Astrocyte (in vitro differentiated cells and primary cell): ENCODE data around the gene BEND5. TPM values are rescaled to one million over a fixed set of nuclear protein-coding genes. Genes with fewer than 3 reads are reported as not detected.

Experiments used
- DNase-seq: peaks from one replicate; pipeline ENCODE4 v3.0.0-alpha.2; 2010; ENCODE audit warnings: low read depth
- FAIRE-seq: peaks from 2 replicates; lab custom pipeline; 2011; peaks lifted over from hg19 to GRCh38; lab: Jason Lieb, UNC
- H2AFZ ChIP-seq: 2 replicates; pipeline ENCODE4 v1.6.0; 2012; ENCODE audit warnings: low read depth, low read length, inconsistent platforms
- H3K27ac ChIP-seq: 2 replicates; pipeline ENCODE4 v1.5.1; 2011; ENCODE audit warnings: low read depth, low read length, inconsistent platforms
- H3K27me3 ChIP-seq: 2 replicates; pipeline ENCODE4 v1.6.0; 2011; ENCODE audit warnings: low read length, inconsistent platforms; ENCODE audit not compliant: insufficient read depth
- H3K36me3 ChIP-seq: 2 replicates; pipeline ENCODE4 v1.5.1; 2011; ENCODE audit warnings: low read length, inconsistent platforms; ENCODE audit not compliant: insufficient read depth
- H3K4me1 ChIP-seq: 2 replicates; pipeline ENCODE4 v1.5.1; 2011; ENCODE audit warnings: low read length, inconsistent platforms; ENCODE audit not compliant: insufficient read depth
- H3K4me2 ChIP-seq: 2 replicates; pipeline ENCODE4 v1.6.0; 2012; ENCODE audit warnings: low read length, inconsistent platforms
- H3K4me3 ChIP-seq: 2 replicates; pipeline ENCODE4 v1.5.1; 2011; ENCODE audit warnings: low read depth, mild to moderate bottlenecking, low read length, inconsistent platforms; ENCODE audit not compliant: insufficient read depth
- H3K79me2 ChIP-seq: 2 replicates; pipeline ENCODE4 v1.6.0; 2012; ENCODE audit warnings: mild to moderate bottlenecking, low read length, inconsistent platforms; ENCODE audit not compliant: insufficient read depth
- H3K9ac ChIP-seq: 2 replicates; pipeline ENCODE4 v1.6.0; 2012; ENCODE audit warnings: mild to moderate bottlenecking, low read length, inconsistent platforms
- H3K9me3 ChIP-seq: 2 replicates; pipeline ENCODE4 v1.5.1; 2012; ENCODE audit warnings: low read depth, mild to moderate bottlenecking, low read length, inconsistent platforms; ENCODE audit not compliant: insufficient read depth
- H4K20me1 ChIP-seq: 2 replicates; pipeline ENCODE4 v1.6.0; 2012; ENCODE audit warnings: low read length, inconsistent platforms; ENCODE audit not compliant: insufficient read depth
- H3K27ac Mint-ChIP-seq: one replicate; pipeline ENCODE4 v1.8.0; 2021; ENCODE audit warnings: mild to moderate bottlenecking, mixed read lengths; ENCODE audit not compliant: unreplicated experiment
- H3K27me3 Mint-ChIP-seq: one replicate; pipeline ENCODE4 v1.8.0; 2021; ENCODE audit warnings: low read depth, mixed read lengths; ENCODE audit not compliant: unreplicated experiment
- H3K36me3 Mint-ChIP-seq: one replicate; pipeline ENCODE4 v1.8.0; 2021; ENCODE audit warnings: low read depth, mixed read lengths; ENCODE audit not compliant: unreplicated experiment
- H3K4me1 Mint-ChIP-seq: one replicate; pipeline ENCODE4 v1.8.0; 2021; ENCODE audit warnings: low read depth, mixed read lengths; ENCODE audit not compliant: unreplicated experiment
- H3K4me3 Mint-ChIP-seq: one replicate; pipeline ENCODE4 v1.8.0; 2021; ENCODE audit warnings: mild to moderate bottlenecking, moderate library complexity, mixed read lengths; ENCODE audit not compliant: unreplicated experiment
- H3K9me3 Mint-ChIP-seq: one replicate; pipeline ENCODE4 v1.8.0; 2021; ENCODE audit warnings: mild to moderate bottlenecking, mixed read lengths; ENCODE audit not compliant: unreplicated experiment
- EZH2 ChIP-seq: IDR thresholded peaks from 2 replicates; pipeline ENCODE4 v1.6.1; 2012; ENCODE audit warnings: mild to moderate bottlenecking, low read length, inconsistent platforms; ENCODE audit not compliant: insufficient read depth
- total RNA-seq: library from RNA; stranded (reverse); gene quantifications from 2 replicates; pipeline ENCODE4 v1.2.1, GENCODE V29; 2021
- TF ChIP-seq, protein P1 (sequence below): IDR thresholded peaks from 2 replicates; pipeline ENCODE4 v1.5.1; 2011; ENCODE audit warnings: low read depth, mild to moderate bottlenecking, inconsistent platforms, low read length, moderate library complexity; ENCODE audit not compliant: insufficient read depth

BEND5 gene
- total RNA-seq, 1 donor from 2014 or later, result 1.4 TPM

DNA sequence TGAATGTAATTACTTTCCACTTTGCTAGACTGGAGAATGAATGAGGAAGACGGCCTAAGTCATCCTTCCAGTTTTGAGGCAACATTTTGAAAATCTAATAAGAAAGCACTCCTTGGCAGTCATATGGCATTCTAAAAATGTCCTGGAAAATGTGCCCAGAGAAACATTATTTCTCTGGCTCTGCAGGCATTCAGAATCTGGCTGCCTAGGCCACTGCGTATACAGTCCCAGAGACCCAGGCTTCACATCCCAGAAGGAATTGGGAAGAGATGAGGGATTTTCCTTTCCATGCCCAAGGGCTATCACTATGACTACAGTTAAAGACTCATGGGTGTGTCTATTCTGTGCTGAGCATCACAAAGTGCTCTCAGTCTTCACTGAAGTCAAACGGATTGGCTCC, 92.9 kb downstream of the BEND5 start:
- Histone ChIP-seq H3K4me3 (no peak overlapping the region), H3K9me3 (no peaks in the 10 kb centered on the region), H3K27ac (no peak overlapping the region), H3K79me2 (no peaks in the 10 kb centered on the region), H3K4me1 (peaks cover 19% of the 10 kb centered on the region), H3K36me3 (no peaks in the 10 kb centered on the region), H2AFZ (no peak overlapping the region), H4K20me1 (no peaks in the 10 kb centered on the region), H3K9ac (no peak overlapping the region), H3K4me2 (no peak overlapping the region), H3K27me3 (no peaks in the 10 kb centered on the region)
- Mint-ChIP-seq H3K4me1 (no peaks in the 10 kb centered on the region), H3K4me3 (no peak overlapping the region), H3K9me3 (no peaks in the 10 kb centered on the region), H3K27me3 (peaks cover 17% of the 10 kb centered on the region), H3K36me3 (no peaks in the 10 kb centered on the region), H3K27ac (no peak overlapping the region)
- no peak for DNase-seq
- TF ChIP-seq, protein P1, sequence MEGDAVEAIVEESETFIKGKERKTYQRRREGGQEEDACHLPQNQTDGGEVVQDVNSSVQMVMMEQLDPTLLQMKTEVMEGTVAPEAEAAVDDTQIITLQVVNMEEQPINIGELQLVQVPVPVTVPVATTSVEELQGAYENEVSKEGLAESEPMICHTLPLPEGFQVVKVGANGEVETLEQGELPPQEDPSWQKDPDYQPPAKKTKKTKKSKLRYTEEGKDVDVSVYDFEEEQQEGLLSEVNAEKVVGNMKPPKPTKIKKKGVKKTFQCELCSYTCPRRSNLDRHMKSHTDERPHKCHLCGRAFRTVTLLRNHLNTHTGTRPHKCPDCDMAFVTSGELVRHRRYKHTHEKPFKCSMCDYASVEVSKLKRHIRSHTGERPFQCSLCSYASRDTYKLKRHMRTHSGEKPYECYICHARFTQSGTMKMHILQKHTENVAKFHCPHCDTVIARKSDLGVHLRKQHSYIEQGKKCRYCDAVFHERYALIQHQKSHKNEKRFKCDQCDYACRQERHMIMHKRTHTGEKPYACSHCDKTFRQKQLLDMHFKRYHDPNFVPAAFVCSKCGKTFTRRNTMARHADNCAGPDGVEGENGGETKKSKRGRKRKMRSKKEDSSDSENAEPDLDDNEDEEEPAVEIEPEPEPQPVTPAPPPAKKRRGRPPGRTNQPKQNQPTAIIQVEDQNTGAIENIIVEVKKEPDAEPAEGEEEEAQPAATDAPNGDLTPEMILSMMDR, result no peak
- no peak for TF ChIP-seq EZH2
- FAIRE-seq, result no peak

DNA sequence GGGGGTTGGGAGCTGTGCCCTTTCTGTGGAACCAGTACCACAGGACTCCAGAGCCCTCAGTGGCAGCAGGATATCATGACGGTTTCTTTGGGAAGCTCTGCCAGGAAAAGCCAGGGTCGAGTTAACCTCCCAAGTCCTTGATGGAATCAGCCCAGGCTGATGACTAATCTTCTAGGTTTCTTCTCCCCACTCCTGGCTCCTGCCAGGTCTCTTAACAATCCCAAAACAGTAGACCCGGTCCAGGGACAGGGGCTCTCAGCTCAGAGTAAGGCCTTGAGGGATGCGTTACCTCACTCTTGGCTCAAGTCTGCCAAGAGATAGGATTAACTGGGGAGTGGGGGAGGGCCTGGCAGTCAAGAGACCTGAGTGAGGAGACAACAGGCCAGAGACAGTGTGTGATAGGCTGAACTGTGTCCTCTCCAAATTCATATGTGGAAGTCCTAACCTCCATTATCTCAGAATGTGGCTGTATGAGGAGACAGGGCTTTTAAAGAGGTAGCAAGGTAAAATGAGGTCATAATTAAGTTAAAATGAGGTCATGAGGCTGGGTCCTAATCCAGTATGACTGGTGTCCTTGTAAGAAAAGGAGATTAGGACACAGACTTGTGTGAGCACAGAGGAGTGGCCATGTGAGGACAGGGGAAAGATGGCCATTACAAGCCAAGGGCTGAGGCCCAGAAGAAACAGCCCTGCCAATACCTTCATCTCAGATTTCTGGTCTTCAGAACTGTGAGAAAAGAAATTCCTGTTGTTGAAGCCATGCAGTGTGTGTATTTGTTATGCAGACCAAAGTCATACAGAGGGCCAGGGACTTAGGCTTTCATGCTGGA, 95.0 kb downstream of the BEND5 start:
- no peaks in the 10 kb centered on the region for H3K4me1 Mint-ChIP-seq
- Histone ChIP-seq H3K4me2 (peak overlapping the region; percentile 10), H2AFZ (no peak overlapping the region), H3K79me2 (no peaks in the 10 kb centered on the region), H3K4me3 (no peak overlapping the region), H3K9ac (no peak overlapping the region), H3K27me3 (no peaks in the 10 kb centered on the region), H4K20me1 (no peaks in the 10 kb centered on the region), H3K9me3 (no peaks in the 10 kb centered on the region), H3K36me3 (no peaks in the 10 kb centered on the region), H3K4me1 (peaks cover 17% of the 10 kb centered on the region), H3K27ac (no peak overlapping the region)
- H3K27me3 Mint-ChIP-seq, result peaks cover 17% of the 10 kb centered on the region
- H3K36me3 Mint-ChIP-seq, result no peaks in the 10 kb centered on the region
- no peak overlapping the region for H3K27ac Mint-ChIP-seq
- H3K9me3 Mint-ChIP-seq, result no peaks in the 10 kb centered on the region
- DNase-seq (peak; percentile 60), FAIRE-seq (no peak)
- H3K4me3 Mint-ChIP-seq, result no peak overlapping the region
- TF ChIP-seq, protein P1, result no peak
- no peak for TF ChIP-seq EZH2
